ENCODE data around the gene VWA8. TPM values are rescaled to one million over a fixed set of nuclear protein-coding genes. Genes with fewer than 3 reads are reported as not detected.

VWA8 gene
- total RNA-seq, 2 experiments from 2014 or later = 15.7 to 16.9 TPM

DNA sequence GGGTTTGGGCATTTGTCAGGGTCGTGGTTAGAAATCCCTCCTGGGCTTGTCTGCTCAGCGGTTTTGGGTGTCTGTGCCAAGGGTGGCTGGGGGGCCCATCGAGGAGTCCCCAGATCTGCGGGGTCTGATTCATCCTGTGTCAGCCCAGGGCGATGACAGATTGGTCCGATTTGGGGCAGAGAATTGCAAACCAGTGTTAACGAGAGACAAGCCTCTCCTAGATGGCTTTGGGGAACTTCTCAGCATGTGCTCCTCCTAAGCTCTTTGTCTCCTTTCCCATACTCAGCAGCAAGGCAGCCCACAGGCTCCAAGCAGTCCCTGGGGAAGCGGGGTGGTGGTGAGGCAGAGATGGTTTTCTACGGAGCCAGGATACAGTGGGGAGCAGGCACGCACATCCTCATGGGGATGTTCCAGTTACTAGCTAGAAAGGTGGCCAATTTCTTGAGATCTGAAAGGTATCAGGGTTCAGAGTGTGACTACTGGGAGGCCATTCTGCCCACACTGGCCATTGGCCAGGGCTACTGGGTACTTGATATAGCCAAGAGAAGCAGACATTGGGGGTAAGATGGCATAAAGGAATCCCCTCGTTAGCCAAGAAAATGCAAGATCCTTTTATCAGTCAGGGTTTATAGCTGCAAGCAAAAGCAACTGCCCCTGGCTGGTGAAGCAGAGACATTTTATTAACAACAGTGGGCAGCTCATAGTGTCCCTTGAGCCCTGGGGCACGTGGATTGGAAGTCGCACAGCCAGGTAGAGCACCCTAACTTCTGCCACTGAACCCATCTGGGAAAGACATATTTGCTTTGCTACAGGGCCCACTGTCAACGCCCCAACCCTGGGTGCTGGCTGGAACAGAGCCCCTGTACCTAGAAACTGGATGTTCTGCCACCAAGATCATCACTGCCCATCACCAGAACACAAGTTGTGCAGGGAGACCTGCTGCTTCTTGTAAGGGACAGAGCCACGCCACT is 440.0 kb downstream of the VWA8 start:
- CTCF ChIA-PET = interaction anchor here (1.2 kb wide), 1 partner anchor 62 kb away, joined by 3 read pairs; no protein-coding TSS in a partner anchor
- DNase-seq (no peak), ATAC-seq (no peak)
- no peaks in the 10 kb centered on the region for H3K27me3 Mint-ChIP-seq (ENCODE audit: low read depth)
- no peaks in the 10 kb centered on the region for H3K36me3 Mint-ChIP-seq (ENCODE audit: low read depth)
- no peak overlapping the region for H3K27ac Mint-ChIP-seq
- H3K9me3 Mint-ChIP-seq (ENCODE audit: insufficient read depth) = peaks cover 5% of the 10 kb centered on the region
- POLR2A ChIA-PET = no interaction called here
- H3K4me3 Mint-ChIP-seq = no peak overlapping the region
- H3K4me1 Mint-ChIP-seq (ENCODE audit: low read depth) = no peaks in the 10 kb centered on the region

DNA sequence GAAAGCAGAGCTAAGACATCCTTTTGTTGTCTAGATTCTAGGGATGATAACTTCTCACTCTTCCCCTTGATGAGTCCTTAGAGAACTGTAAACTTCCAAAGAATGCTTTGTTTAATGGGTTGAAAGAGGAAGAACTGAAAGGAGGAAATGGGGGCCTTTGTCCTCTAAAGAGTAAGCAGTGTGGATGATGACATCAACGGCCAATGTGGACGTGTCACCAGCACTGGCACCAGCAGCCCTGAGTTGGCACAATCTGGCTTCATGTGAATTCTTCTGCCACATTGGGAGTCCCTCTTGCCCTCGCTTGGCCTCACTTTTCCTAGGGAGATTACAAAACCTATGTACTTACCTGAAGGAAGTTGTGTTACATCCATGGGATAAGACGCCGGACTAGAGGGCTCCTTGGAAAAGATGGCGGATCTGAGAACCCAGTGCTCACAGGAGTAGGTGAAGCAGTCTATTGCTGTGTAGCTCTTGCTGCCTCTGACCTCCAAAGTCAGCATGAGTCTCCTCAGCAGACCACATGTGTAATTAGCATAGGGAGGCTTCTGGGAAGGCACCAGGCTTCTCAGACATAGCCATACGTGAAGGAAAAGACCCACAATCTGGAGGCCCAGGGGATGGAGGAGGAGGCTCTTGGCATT is 440.8 kb downstream of the VWA8 start:
- no peak overlapping the region for H3K4me3 Mint-ChIP-seq
- POLR2A ChIA-PET = no interaction called here
- H3K4me1 Mint-ChIP-seq (ENCODE audit: low read depth) = no peaks in the 10 kb centered on the region
- H3K27me3 Mint-ChIP-seq (ENCODE audit: low read depth) = no peaks in the 10 kb centered on the region
- CTCF ChIA-PET = no interaction called here
- no peaks in the 10 kb centered on the region for H3K36me3 Mint-ChIP-seq (ENCODE audit: low read depth)
- H3K27ac Mint-ChIP-seq = no peak overlapping the region
- DNase-seq (no peak), ATAC-seq (no peak)
- peaks cover 5% of the 10 kb centered on the region for H3K9me3 Mint-ChIP-seq (ENCODE audit: insufficient read depth)

Small RNA genes lying within 50 kb of the gene (microRNA-seq; reads per million reads assigned to microRNA genes)
- not detected for gene MIR5006

Other genes with a start within 250 kb of the VWA8 start
- gene DGKH, start 87.5 kb upstream of the VWA8 start, total RNA-seq = 10 to 100 TPM; 20.3 to 20.7 TPM

Data from activated CD8-positive, alpha-beta T cell treated with anti-CD3 and anti-CD28 coated beads, Interleukin-2, amount 10 ng/mL, durations not matched to agents 7 days and 5 days (primary cell).